ENCODE measurements around the gene ANKRD35.

GRCh38 chr1:145846201-145846612 is 39.5 kb downstream of the ANKRD35 start:
- TF ChIP-seq CTCF (optimal IDR thresholded peaks at IDR 0.05 in 1 of 3, IDR thresholded peaks at IDR 0.05 in 1 of 3, conservative IDR thresholded peaks at IDR 0.05 in 1 of 3; ENCODE audit: extremely low read depth in 1 of 3, insufficient read depth in 2 of 3, low read length in 3 of 3) (peak; percentile 74 to 80 (median 79)), EZH2 (IDR thresholded peaks at IDR 0.05; ENCODE audit: low read length) (no peak)

Data from keratinocyte (primary cell).